Activated CD4-positive, CD25-positive, alpha-beta regulatory T cell treated with anti-CD3 and anti-CD28 coated beads, Interleukin-2, amount 50 U/mL, for 24 hours (primary cell): Measurements from ENCODE around the gene ATG16L1.
"Not testable (repeated sequence)": the region's sequence is repeated elsewhere in the genome, so short reads cannot be mapped to it uniquely, and the experiment has no call there.

ENCODE experiments used
- ATAC-seq, 2 donors: fragments of 150-1000 bp; cut with Tn5 transposase; one replicate each; pipeline ENCODE4 v1.10.0; 2021; ENCODE audit warnings: mild to moderate bottlenecking in 1 of 2, moderate library complexity in 1 of 2

ATG16L1 gene

GRCh38 chr2:233336091-233336490, 84.6 kb downstream of the ATG16L1 start:
- not testable (repeated sequence) for ATAC-seq

- ATAC-seq = no peak
These were observed 85.1 kb downstream of the ATG16L1 start for GRCh38 chr2:233336541-233336940.

- no peak for ATAC-seq
These were observed 86.6 kb downstream of the ATG16L1 start for GRCh38 chr2:233338046-233338445.

- no peak for ATAC-seq
These were observed 87.4 kb downstream of the ATG16L1 start for GRCh38 chr2:233338812-233339368.

GRCh38 chr2:233339427-233339826, 88.0 kb downstream of the ATG16L1 start:
- no peak for ATAC-seq

GRCh38 chr2:233341296-233341695, 89.8 kb downstream of the ATG16L1 start:
- ATAC-seq = no peak

GRCh38 chr2:233342301-233342700, 90.8 kb downstream of the ATG16L1 start:
- no peak for ATAC-seq

- ATAC-seq = no peak
These were observed 91.8 kb downstream of the ATG16L1 start for GRCh38 chr2:233343171-233343705.
